HG03064 (cell line): ENCODE data around the gene ZNF540.
"Not testable (repeated sequence)": the region's sequence is repeated elsewhere in the genome, so short reads cannot be mapped to it uniquely, and the experiment has no call there.

Experiments
- ATAC-seq: cut with Tn5 transposase; IDR thresholded peaks from one replicate; pipeline ENCODE4 v1.9.1; 2021; ENCODE audit warnings: low read depth; ENCODE audit not compliant: unreplicated experiment

ZNF540 gene

DNA sequence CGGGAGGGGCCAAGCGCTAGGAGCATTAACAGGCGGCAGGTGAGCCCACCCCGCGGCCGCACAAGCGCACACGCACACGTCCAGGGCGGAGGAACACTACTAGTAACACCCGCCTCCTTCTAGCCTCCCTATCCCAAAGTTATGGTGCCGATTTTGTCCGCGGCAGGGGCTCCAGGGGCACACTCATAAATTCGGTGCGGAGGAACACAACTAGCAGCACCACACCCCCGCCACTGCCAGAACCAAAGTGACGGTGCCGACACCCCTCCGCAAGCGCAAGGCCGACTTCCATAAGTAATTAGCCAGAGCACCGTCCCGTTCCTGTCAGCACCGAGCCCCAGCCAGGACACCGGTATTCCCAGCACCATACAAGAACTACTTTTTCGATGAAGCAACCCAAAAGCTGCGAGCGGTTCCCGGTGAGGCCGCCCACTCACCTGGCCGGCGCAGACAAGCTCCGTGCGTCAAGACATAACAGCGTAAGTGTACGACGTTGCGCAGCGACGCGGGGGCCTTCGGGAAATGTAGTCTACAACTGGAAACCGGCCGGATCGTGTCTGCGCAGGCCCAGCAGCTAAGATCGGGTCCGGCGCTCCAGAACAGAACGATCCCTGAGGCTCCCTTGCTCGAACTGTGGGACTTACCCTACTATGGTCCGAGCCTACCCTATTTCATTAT lies at the start of gene ZNF540, which contains the start of gene ZNF571:
Gene ZNF540 (plus strand): TSS at position 573 of the 678 bp plus-strand sequence. CDS start 3,572 bp downstream, outside the sequence.
Gene ZNF571 (minus strand): TSS at position 489 of the 678 bp plus-strand sequence. CDS start 8,116 bp downstream, outside the sequence.
- peak; percentile 92 for ATAC-seq

DNA sequence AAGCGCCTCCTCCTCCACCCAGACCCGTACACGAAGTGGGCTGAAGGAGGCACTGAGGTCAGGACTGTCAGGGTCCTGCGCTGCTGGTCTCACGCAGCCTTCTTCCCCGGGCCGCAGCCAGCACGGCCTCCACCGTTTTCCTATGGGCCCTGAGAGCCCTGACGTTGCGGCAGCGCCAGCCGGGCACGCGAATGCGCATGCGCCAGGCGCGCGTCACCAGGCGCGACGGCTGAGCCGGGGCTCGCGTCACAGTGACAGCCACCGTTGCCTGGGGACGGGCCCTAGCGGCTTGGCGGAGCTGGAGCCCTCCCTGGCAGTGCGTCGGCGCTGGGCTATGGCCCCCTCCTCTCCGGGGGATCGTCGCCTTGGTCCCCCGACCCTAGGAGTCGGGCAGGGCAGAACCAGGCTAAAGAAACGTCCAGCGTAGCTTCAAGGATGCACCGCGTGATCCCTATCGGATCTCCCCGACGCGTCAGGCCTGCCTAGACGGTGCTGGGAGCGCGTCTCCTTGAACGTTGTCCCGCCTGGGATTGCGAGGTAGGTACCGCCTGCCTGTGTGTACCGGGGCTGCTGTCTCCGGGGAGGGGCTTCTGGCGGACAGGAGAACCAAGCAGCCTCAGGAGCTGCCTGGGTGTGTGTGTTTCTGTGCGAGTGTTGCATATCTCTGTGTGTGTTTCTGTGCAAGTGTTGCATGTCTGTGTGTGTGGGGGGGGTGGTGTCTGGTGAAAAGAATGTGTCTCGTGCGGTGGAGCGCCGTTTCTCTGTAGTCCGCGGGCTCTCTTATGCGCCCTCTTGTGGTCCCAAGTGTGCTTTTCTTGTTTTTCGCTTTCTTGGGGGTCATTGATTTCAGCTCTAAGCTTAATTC lies 43.3 kb upstream of the ZNF540 start:
- no peak for ATAC-seq

DNA sequence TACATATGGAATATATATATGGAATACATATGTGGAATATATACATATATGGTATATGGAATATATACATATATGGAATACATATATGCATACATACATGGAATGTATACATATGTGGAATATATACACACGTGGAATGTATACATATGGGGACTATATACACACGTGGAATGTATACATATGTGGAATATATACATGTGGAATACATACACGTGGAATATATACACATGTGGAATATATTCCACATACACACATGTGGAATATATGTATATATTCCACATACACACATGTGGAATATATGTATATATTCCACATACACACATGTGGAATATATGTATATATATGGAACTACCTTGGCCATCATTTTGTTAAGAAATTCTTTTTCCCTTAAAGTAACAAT lies 31.2 kb upstream of the ZNF540 start:
- no peak for ATAC-seq

DNA sequence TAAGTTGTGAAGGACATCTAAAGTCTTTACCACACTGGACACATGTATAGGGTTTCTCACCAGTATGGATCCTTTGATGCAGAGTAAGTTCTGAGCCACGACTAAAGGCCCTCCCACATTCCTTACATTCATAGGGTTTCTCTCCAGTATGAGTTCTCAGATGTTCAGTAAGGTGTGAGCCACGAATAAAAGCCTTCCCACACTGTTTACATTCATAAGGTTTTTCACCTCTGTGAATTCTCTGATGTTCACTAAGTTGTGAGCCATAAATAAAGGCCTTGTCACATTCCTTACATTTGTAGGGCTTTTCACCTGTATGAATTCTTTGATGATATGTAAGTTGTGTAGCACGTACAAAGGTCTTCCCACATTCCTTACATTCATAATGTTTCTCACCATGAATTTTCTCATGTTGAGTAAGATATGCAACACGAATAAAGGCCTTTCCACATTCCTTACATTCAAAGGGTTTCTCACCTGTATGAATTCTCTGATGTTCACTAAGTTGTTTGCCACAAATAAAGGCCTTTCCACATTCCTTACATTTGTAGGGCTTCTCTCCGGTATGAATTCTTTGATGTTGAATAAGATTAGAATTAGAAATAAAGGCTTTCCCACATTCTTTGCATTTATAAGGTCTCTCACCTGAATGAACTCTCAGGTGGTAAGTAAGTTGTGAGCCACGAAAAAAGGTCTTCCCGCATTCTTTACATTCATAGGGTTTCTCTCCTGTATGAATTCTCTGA lies 29.9 kb upstream of the ZNF540 start:
- no peak for ATAC-seq

DNA sequence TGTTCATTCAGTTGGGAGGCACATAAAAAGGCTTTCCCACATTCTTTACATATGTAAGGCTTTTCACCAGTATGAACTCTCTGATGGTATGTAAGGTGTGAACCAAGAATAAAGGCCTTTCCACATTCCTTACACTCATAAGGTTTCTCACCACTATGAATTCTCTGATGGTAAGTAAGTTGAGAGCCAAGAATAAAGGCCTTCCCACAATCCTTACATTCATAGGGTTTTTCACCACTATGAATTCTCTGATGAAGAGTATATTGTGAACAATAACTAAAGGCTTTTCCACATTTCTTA lies 29.4 kb upstream of the ZNF540 start:
- ATAC-seq = no peak

DNA sequence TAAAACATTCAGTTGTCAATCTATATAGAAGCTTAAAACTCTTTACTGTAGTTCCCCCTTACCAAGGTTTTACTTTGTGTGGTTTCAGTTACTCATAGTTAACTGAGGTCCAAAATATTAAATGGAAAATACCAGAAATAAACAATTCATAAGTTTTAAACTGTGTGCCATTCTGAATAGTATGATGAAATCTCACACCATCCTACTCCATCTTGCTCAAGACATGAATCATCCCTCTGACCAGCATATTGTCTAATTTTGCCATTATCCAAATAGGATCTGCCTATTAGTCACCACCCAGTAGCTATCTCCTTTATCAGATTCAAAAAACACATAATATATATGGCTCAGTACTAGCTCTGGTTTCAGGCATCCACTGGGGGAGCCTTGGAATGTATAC lies 22.5 kb upstream of the ZNF540 start:
- ATAC-seq = no peak

DNA sequence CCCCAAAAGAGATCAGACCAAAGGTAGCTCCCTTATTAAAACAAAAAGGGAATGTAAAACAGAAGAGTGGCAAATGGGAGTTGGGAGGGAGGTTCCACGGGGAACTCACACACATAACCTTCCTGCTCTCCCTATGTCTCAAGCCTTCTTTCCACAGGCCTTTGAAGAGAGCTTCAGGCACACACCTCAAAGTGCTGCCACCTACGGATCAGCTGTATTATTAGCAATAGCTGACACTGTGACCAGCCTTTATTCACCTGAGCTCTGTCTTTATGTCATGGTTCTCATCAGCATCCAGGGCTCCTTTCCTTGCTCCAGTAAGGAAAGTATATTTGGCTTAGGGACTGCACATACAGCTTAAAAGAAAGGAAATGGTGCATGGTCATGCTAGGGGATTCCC lies 11.3 kb upstream of the ZNF540 start:
- ATAC-seq = no peak

DNA sequence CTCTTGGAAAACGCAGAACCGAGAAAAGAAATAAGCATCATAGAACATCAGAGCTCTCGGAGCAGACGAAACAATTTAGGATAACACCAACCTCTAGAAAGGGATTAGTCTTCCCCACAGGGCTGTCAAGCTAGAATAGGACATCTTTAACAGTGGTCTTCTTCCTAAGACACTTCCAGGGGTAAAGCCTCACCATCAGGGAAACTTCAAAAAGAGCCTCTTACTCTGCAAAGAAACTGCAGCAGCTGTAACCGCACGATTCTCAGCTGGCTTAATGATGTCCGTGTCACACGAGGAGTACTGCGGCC lies 726 bp upstream of the ZNF540 start:
- ATAC-seq = no peak

DNA sequence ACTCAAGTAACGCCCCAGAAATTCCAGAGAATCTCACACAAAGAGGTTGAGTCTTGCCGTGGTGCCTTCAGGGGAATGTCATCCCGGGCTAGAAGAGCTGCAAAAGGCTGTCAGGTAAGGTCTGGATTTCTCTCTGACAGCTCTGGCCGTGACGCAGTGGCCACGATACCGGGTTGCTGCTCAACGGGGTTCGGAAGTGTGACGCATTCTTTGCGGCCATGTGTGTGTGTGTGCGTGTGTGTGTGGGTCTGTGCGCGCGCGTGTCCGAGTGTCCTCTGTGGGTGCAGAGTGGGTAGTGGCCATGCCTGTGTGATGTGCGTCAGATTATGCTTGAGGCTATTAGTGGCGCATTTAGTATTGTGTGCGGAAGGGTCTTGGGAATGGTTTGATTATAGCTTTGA lies 306 bp downstream of the ZNF540 start:
- ATAC-seq = peak; percentile 9

DNA sequence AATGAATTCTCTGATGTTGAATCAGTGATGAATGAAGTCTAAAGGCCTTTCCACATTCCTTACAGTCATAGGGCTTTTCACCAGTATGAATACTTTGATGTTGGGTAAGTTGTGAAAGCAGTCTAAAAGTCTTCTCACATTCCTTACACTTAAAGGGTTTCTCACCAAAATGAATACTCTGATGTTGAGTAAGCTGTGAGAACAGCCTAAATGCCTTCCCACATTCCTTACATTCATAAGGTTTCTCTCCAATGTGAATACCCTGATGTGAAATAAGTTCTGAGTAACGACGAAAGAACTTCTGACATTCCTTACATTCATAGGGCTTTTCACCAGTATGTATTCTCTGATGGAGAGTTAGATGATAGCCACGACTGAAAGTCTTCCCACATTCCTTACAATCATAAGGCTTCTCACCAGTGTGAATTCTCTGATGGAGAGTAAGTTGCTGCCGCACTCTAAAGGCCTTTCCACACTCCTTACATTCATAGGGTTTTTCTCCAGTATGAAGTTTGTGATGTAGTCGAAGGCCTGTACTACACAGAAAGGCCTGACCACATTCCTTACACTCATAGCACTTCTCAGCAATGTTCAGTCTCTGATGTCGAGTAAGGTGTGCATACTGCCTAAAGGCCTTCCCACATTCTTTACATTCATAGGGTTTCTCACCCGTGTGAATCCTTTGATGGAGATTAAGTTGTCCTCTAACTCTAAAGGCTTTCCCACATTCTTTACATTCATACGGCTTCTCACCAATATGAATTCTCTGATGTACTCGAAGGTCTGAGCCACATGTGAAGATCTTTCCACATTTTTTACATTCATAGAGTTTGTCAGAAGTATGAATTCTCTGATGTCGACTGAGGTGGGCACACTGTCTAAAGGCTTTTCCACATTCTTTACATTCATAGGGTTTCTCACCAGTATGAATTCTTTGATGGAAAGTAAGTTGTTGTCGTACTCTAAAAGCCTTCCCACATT lies 40.7 kb downstream of the ZNF540 start:
- ATAC-seq = no peak

DNA sequence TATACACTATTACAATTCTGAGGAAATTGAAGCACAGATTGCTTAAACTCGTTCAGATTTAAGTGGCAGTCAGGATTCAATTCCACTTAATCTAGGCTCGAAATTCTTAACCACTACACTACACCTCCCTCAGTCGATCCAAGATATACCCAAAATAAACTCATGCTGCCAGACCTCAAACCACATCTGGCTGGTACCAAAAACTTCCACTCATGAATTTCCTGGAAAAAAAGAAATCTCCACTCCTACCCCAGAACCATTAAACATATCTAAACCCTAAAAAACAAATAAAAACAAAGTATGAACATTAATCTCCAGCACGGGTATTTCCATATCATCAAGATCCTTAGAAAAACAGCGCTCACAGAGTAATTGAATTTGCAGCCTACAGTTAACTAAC lies 59.4 kb downstream of the ZNF540 start:
- ATAC-seq = no peak

DNA sequence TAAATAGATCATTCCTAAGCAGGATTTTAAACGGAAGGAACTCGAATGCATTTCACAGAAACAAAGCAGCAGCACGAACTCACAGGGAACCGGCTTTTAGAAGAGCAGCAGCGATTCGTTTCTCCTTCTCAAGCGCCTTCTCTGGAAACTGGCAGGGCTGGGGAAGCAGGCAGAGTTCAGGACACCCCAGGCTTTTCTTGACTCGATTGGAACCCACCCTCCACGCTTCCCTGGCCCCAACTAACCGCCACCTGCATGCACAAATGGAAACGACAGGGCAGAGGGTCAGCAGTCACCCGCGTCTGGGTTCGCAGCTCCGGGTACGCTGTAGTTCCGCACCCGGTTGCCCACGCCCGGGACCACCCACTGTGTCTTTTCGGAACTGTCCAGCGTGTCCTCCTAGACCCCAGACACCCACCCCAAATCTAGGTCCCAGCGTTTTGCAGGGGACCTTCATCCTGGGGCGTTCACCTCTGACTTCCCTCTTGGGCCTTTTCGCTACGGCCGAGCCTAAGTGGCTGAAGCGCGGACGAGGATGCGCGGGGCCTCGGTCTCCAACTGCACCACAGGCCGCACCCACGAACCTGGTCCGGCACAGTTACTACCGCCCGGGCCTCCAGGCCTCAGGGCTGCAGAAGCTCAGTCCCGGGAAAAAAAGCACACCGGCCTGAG lies 60.1 kb downstream of the ZNF540 start:
- ATAC-seq = peak; percentile 42

DNA sequence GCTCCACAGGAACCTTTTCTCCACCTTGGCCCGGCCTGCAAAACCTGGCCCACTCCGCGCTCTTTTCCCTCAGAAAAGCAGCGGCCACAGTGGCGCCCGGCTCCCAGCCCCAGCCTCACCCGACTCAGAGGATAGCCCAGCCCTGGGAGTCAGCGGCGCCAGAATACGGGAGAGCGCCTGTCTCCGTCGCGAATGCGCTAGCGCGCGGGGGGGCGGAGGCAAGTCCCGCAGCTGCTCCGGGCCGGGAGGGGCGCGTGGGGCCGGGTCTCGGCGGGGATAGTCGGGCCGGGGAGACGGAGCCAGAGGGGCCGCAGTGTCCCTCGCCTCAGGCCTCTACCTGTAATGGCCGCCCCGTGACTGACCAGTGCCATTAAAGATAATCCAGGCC lies 60.6 kb downstream of the ZNF540 start, which contains the start of gene ZFP30:
Gene ZFP30 (minus strand): TSS at position 165 of the 388 bp plus-strand sequence. CDS start 7,643 bp downstream, outside the sequence.
- ATAC-seq = peak; percentile 41

DNA sequence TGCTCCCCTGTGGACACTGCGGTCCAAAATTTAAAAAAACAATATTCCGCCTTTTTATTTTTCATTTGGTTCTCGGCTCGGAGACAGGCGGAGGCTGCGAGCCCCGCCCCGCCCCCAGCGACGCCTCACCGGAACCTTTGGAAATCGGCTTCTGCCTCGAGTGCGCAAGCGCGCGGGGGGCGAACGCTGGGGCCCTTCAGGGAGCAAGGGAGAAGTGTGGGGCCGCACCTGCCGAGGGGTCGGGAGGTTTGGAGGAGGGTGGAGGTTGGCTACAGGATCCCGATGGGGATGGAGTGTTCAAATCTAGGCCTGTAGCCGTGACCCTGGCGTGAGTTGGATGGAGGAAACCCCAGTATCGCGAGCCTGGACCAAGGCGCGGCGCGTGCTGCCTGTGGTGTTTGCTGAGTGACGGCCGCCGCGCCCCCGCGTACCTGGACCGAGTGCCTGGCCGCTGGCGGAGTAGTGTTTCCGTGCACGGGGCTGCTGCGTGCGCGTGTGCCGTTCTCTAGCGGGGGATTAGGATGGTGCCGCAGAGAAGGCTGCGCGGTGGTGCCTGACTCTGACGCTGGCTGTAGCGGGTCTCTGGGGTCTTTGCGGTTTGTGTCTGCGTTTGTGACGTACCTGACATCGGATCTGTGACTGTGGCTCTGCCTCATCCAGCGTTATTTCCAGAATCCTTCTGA lies 61.2 kb downstream of the ZNF540 start:
- ATAC-seq = peak; percentile 55

DNA sequence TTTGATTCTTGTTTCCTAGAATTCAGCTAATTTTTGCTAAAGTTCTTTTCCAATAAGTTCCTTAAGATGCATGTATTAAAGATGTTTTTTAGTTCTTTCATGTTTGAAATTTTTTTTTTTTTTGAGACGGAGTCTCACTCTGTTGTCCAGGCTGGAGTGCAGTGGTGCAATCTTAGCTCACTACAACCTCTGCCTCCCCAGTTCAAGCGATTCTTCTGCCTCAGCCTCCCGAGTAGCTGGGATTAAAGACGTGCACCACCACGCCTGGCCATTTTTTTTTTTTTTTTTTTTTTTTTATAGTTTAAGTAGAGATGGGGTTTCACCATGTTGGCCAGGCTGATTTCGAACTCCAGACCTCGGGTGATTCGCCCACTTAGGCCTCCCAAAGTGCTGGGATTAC lies 62.5 kb downstream of the ZNF540 start:
- not testable (repeated sequence) for ATAC-seq
